Activated naive CD8-positive, alpha-beta T cell treated with anti-CD3 and anti-CD28 coated beads for 36 hours (primary cell): ENCODE data around the gene TRAPPC4. TPM values are rescaled to one million over a fixed set of nuclear protein-coding genes. Genes with fewer than 3 reads are reported as not detected.
A peak's percentile ranks its signal among the peaks of the same experiment; 100 is the strongest.
"Not testable (repeated sequence)": the region's sequence is repeated elsewhere in the genome, so short reads cannot be mapped to it uniquely, and the experiment has no call there.

Experiments
- DNase-seq: peaks from one replicate; pipeline ENCODE4 v3.0.0; 2021
- H3K27ac Mint-ChIP-seq: one replicate; pipeline ENCODE4 v1.8.0; 2022; ENCODE audit warnings: mild to moderate bottlenecking, moderate library complexity, mixed read lengths
- H3K27me3 Mint-ChIP-seq: one replicate; pipeline ENCODE4 v1.8.0; 2022; ENCODE audit warnings: mild to moderate bottlenecking, mixed read lengths
- H3K36me3 Mint-ChIP-seq: one replicate; pipeline ENCODE4 v1.8.0; 2021; ENCODE audit warnings: mild to moderate bottlenecking, mixed read lengths
- H3K4me1 Mint-ChIP-seq: one replicate; pipeline ENCODE4 v1.8.0; 2021; ENCODE audit warnings: mixed read lengths
- H3K4me3 Mint-ChIP-seq: one replicate; pipeline ENCODE4 v1.8.0; 2022; ENCODE audit warnings: mild to moderate bottlenecking, moderate library complexity, mixed read lengths
- H3K9me3 Mint-ChIP-seq: one replicate; pipeline ENCODE4 v1.8.0; 2022; ENCODE audit warnings: mixed read lengths
- total RNA-seq, 2 experiments: library from RNA; stranded (reverse); gene quantifications; one replicate each; pipeline ENCODE4 v1.2.3, GENCODE V29; 2021

TRAPPC4 gene
- total RNA-seq, 2 experiments from 2014 or later: 114 to 127 TPM

DNA sequence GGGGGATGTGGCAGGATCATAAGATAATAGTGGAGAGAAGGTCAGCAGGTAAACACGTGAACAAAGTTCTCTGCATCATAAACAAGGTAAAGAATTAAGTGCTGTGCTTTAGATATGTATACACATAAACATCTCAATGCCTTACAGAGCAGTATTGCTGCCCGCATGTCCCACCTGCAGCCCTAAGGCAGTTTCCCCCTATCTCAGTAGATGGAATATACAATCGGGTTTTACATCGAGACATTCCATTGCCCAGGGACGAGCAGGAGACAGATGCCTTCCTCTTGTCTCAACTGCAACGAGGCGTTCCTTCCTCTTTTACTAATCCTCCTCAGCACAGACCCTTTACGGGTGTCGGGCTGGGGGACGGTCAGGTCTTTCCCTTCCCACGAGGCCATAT lies 20.9 kb downstream of the TRAPPC4 start:
- H3K36me3 Mint-ChIP-seq: not testable (repeated sequence)

DNA sequence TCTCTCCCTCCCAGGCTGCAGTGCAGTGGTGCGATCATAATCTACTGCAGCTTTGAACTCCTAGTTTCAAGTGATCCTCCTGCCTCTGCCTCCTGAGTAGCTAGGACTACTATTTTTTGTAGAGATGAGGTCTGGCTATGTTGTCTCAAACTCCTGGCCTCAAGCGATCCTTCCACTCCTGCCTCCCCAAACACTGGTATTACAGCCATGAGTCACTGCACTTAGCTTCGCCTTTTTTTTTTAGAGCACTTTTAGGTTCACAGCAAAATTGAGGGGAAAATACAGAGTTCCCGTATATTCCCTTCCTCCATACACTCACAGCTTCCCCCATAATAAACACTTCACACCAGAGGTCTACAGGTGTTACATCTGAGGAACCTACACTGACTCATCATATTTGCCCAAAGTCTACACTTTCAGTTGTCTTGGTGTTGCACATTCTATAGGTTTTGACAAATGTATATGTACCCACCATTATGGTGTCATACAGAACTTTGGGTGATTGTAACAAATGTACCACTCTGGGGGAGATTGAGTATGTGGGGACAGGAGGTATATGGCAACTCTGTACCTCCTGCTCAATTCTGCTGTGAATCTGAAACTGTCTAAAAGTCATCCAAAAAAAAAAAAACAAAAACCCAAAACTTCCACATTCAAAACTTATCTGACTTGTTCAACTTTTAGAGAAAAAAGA lies 23.4 kb downstream of the TRAPPC4 start:
- Mint-ChIP-seq H3K27ac (no peak overlapping the region), H3K36me3 (no peaks in the 10 kb centered on the region), H3K4me3 (no peak overlapping the region), H3K9me3 (no peaks in the 10 kb centered on the region), H3K4me1 (peaks cover 7% of the 10 kb centered on the region), H3K27me3 (no peaks in the 10 kb centered on the region)
- no peak for DNase-seq

More for the DNA sequence above, 20.9 kb downstream of the TRAPPC4 start:
- not testable (repeated sequence) for H3K27me3 Mint-ChIP-seq, H3K9me3 Mint-ChIP-seq, H3K4me1 Mint-ChIP-seq, DNase-seq, H3K27ac Mint-ChIP-seq, H3K4me3 Mint-ChIP-seq

DNA sequence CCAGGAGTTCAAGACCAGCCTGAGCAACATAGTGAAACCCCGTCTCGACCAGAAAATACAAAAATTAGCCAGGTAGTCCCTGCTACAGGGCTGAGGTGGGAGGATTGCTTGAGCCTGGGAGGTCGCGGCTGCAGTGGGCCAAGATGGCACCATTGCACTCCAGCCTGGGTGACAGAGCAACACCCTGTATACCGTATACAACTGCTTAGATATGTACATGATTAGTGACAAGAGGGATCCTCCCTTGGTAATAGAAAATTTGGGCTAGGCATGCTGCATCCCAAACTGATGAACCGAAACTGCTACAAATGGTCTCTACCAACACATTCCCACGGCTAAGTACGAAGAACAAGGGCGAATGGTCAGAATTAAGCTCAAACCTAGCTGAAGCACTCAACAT lies 24.4 kb downstream of the TRAPPC4 start:
- Mint-ChIP-seq H3K4me1 (peaks cover 7% of the 10 kb centered on the region), H3K27me3 (no peaks in the 10 kb centered on the region), H3K4me3 (no peak overlapping the region)

DNA sequence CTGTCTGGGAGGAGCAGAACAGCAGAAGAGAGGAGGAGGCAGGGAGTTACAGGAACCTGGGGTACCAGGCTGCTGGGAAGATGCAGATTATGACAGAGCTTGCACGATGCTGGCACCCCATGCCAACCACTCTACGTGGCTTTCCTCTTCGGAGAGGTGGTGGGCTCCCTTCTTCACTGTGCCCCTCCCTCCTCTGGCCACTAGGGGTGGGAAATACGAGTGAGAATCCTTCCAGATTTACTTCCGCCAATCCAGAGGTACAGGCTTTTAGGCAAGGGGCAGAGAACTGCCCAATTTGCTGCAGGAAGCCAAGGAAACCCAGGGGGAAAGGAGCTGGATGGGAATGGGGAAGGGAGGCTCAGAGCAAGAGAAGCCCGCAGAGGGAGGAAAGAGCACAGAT lies 26.1 kb downstream of the TRAPPC4 start:
- Mint-ChIP-seq H3K9me3 (no peaks in the 10 kb centered on the region), H3K36me3 (peaks cover 16% of the 10 kb centered on the region), H3K27me3 (no peaks in the 10 kb centered on the region), H3K4me1 (peaks cover 7% of the 10 kb centered on the region), H3K4me3 (no peak overlapping the region), H3K27ac (no peak overlapping the region)
- DNase-seq: no peak

More for the DNA sequence above, 24.4 kb downstream of the TRAPPC4 start:
- Mint-ChIP-seq H3K9me3 (no peaks in the 10 kb centered on the region), H3K36me3 (peaks cover 5% of the 10 kb centered on the region), H3K27ac (no peak overlapping the region)
- no peak for DNase-seq

DNA sequence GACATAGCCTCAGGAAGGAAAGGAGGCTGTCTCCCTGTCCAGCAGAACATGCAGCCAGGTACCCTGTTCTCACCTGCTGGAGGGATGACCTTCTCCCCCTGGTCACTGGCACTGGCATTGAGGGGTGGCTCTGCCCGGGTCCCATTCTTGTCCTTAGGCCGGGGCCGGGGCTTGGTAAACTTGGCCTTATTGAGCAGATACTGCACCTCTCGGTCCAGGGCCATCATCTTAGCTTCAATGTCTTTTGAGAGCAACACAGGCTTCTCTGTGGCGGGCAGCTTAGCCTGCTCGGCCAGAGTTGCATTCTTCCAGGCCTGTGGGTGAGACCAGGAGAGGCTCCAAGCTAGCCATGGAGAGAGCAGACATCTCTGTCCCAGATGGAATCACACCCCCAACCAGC lies 27.9 kb downstream of the TRAPPC4 start:
- no peak overlapping the region for H3K4me3 Mint-ChIP-seq
- H3K27ac Mint-ChIP-seq: no peak overlapping the region
- H3K27me3 Mint-ChIP-seq: no peaks in the 10 kb centered on the region
- peaks cover 8% of the 10 kb centered on the region for H3K4me1 Mint-ChIP-seq
- peaks cover 24% of the 10 kb centered on the region for H3K36me3 Mint-ChIP-seq
- no peak for DNase-seq
- no peaks in the 10 kb centered on the region for H3K9me3 Mint-ChIP-seq

DNA sequence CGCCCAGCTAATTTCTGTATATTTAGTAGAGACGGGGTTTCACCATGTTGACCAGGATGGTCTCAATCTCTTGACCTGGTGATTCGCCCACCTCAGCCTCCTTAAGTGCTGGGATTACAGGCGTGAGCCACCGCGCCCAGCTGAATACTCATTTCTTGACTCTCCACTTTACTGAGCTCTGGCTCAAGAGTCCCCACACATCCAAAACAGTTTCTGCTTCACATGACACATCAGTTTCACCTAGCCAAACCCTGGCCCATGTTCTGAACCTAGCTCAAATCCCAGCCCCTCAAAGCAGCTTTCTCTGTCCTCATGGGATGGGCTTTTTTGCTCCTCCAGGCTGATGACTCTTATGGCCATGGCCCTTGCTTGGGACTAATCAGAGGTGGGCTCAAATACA lies 28.6 kb downstream of the TRAPPC4 start:
- Mint-ChIP-seq H3K9me3 (no peaks in the 10 kb centered on the region), H3K4me1 (peaks cover 10% of the 10 kb centered on the region), H3K27ac (no peak overlapping the region), H3K4me3 (no peak overlapping the region), H3K27me3 (no peaks in the 10 kb centered on the region), H3K36me3 (peaks cover 25% of the 10 kb centered on the region)
- no peak for DNase-seq

DNA sequence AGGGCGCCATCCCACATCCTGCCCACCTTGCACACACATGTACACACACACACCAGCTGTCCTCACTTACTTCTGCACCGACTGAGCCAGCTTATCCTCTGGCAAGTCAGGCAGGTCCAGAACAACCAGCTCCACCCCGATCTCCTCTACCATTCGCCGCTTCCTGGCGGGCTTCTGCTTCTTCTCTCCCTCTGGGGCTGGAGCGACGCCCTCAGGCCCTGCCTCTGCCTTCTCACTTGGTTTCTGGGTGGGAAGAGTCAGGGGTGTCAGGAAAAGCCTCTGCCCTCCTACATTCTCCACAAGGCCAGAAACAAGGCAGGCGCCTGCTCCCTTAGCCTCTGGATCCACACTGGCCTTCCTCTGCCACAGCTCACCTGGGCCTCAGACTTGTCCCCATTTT lies 30.1 kb downstream of the TRAPPC4 start:
- no peak overlapping the region for H3K4me3 Mint-ChIP-seq
- no peak overlapping the region for H3K27ac Mint-ChIP-seq
- DNase-seq: no peak
- H3K27me3 Mint-ChIP-seq: no peaks in the 10 kb centered on the region
- peaks cover 33% of the 10 kb centered on the region for H3K36me3 Mint-ChIP-seq
- no peaks in the 10 kb centered on the region for H3K9me3 Mint-ChIP-seq
- peaks cover 16% of the 10 kb centered on the region for H3K4me1 Mint-ChIP-seq

DNA sequence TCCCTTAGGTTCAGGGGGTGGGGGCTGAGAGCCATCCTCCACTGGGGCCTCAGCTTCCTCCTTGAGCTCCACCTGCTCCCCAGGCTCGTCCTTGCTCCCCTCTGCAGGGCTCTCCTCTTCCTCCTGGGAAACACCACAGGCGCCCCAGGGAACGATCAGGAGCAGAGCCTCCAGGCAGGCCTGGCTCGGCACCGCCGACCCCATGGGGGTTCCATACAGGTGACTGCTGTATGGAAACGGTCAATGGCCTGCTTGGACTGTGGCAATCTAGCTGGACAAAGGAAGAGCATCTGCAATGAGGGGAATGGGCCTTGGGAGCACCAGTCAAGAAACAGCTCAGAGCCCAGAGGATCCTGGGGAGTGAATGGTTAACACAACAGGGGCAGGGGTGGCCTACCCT lies 30.5 kb downstream of the TRAPPC4 start:
- peaks cover 36% of the 10 kb centered on the region for H3K36me3 Mint-ChIP-seq
- H3K9me3 Mint-ChIP-seq: no peaks in the 10 kb centered on the region
- no peak overlapping the region for H3K27ac Mint-ChIP-seq
- H3K27me3 Mint-ChIP-seq: no peaks in the 10 kb centered on the region
- peaks cover 16% of the 10 kb centered on the region for H3K4me1 Mint-ChIP-seq
- DNase-seq: no peak
- H3K4me3 Mint-ChIP-seq: no peak overlapping the region

DNA sequence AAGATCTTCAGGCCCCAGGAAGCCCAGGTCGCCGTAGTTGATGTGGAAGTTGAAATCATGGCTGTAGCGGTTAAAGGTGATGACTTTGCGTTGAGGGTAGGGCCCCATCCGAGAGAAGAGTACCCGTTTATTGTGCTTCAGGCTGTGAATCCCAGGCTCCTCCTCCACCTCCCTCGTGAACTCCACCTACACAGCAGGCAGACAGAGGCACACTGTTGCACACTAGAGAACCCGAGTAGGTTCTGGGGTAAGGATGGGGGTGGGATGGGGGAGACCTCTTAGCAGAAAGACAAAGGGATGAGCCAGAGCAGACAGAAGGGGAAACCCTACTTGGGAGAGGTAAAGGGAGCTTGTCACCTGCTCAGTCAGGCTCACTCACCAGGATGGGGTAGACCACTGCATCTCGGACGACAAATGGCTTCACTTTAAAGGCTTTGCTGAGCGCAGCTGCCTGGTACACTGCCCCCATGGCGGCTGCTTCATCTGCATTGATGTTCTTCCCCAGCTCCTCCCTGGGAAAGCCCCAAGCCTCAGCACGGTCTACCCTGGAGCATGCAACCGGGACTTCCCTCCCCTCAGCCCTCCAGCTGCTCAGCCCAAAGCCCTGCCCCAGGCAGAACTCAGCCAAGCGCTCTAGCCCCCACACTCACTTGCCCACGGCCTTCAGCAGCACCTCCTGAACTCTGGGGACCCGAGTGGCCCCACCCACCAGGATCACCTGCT lies 33.0 kb downstream of the TRAPPC4 start:
- Mint-ChIP-seq H3K36me3 (peaks cover 49% of the 10 kb centered on the region), H3K27ac (peak overlapping the region; percentile 13)

DNA sequence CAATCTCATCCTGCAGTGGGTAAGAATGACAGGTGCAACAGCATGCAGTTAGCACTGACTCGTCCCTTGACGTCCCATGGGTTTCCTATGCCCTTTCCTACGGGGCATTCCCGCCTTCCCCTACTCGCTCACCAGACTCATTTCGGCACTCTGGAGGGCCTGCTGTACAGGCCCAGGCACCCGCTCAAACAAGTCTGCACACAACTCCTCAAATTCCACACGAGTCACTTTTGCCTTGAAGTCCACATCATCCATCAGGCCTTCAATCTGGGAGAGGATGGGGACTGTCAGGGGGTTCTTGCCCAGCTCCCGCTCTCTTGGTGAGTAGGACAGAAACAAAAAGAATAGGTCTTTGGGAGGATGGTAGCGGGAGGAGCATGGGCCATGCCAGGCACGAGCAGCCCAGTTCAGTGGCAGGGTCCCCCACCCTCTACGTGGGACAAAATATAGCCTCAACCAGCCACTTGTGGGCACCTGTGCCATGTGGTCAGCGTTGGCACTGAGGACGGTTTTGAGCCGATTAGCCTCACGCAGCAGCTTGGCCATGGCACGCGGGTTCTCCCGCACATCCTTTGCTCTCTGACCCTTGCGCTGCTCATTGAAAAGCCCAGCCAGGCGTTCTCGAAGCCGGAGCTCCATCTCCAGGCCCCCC lies 33.7 kb downstream of the TRAPPC4 start:
- Mint-ChIP-seq H3K4me3 (no peak overlapping the region), H3K4me1 (peaks cover 29% of the 10 kb centered on the region), H3K36me3 (peaks cover 49% of the 10 kb centered on the region), H3K27me3 (no peaks in the 10 kb centered on the region), H3K9me3 (no peaks in the 10 kb centered on the region), H3K27ac (no peak overlapping the region)
- DNase-seq: no peak

More for the DNA sequence above, 33.0 kb downstream of the TRAPPC4 start:
- H3K27me3 Mint-ChIP-seq: no peaks in the 10 kb centered on the region
- no peak overlapping the region for H3K4me3 Mint-ChIP-seq
- DNase-seq: peak; percentile 28
- H3K9me3 Mint-ChIP-seq: no peaks in the 10 kb centered on the region
- H3K4me1 Mint-ChIP-seq: peaks cover 29% of the 10 kb centered on the region

DNA sequence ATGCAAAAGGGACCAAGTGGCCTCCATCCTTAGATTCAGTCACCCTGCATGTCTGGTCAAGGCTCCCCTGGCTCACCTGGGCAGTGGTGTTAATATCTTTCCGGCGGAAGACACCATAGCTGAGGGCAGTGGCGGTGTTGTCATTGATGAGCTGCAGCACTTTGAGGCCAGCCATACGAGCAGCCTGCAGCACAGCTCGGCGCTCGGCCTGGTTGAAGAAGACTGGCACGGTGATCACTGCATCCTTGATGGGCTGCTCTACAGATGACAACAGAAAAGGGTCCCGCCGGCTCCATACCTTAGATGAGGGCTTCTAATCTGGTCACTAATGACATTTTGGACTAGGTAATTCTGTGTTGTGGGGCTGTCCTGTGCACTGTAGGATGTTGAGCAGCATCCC lies 35.9 kb downstream of the TRAPPC4 start:
- Mint-ChIP-seq H3K4me3 (no peak overlapping the region), H3K9me3 (no peaks in the 10 kb centered on the region), H3K27me3 (no peaks in the 10 kb centered on the region), H3K4me1 (peaks cover 39% of the 10 kb centered on the region), H3K36me3 (peaks cover 38% of the 10 kb centered on the region), H3K27ac (no peak overlapping the region)
- DNase-seq: no peak

DNA sequence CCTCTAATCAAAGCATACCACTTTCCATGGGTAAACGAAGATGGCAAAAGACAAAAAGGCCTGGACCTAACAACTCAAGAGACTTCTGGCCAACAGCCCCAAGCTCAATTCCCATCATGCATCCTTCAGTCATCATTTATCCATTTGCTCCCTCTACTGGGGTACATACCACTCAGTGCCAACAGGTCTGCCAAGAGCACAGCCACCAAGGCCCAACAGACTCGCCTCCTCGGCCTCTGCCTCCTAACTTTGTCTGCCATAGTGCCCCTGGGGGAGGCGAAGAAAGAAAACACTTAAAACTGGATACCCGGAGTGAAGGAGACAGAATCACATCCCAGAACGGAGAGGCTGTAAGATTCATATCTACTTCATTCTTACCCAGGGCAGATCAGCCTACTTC lies 37.3 kb downstream of the TRAPPC4 start:
- Mint-ChIP-seq H3K27me3 (no peaks in the 10 kb centered on the region), H3K9me3 (no peaks in the 10 kb centered on the region), H3K36me3 (peaks cover 36% of the 10 kb centered on the region), H3K4me1 (peaks cover 39% of the 10 kb centered on the region), H3K27ac (peak overlapping the region; percentile 97), H3K4me3 (peak overlapping the region; percentile 97)
- DNase-seq: no peak

DNA sequence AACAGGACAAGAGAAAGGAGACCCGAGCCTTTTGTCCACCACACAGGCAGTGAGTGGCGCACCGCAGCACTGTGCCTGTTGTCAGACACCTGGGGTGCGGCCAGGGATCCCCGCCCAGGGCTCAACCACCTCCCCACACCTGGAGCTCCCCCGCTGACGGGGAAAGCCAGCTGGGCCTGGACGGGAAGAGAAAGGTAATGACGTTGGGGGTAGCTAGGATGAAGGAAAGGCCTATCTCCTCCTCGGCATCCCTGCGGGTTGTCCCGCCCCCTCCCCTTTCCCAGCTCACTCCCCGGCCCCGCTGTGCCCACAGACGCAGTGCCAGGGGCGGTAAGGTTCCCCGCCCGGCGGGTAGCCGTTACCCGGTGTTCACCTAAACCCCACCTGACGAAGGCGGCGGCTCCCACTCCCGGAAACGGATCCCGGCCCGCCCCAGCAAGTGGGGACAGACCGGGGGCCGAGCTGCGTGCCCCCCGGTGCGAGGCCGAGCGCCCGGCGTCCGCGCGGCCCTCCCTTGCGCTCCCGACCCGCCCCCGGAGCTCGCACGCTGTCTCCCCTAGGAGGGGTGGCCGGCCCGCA lies 37.9 kb downstream of the TRAPPC4 start:
- Mint-ChIP-seq H3K9me3 (no peaks in the 10 kb centered on the region), H3K27ac (peak overlapping the region; percentile 97), H3K4me1 (peaks cover 38% of the 10 kb centered on the region), H3K36me3 (peaks cover 31% of the 10 kb centered on the region), H3K27me3 (no peaks in the 10 kb centered on the region), H3K4me3 (peak overlapping the region; percentile 97)
- DNase-seq: peak; percentile 45

DNA sequence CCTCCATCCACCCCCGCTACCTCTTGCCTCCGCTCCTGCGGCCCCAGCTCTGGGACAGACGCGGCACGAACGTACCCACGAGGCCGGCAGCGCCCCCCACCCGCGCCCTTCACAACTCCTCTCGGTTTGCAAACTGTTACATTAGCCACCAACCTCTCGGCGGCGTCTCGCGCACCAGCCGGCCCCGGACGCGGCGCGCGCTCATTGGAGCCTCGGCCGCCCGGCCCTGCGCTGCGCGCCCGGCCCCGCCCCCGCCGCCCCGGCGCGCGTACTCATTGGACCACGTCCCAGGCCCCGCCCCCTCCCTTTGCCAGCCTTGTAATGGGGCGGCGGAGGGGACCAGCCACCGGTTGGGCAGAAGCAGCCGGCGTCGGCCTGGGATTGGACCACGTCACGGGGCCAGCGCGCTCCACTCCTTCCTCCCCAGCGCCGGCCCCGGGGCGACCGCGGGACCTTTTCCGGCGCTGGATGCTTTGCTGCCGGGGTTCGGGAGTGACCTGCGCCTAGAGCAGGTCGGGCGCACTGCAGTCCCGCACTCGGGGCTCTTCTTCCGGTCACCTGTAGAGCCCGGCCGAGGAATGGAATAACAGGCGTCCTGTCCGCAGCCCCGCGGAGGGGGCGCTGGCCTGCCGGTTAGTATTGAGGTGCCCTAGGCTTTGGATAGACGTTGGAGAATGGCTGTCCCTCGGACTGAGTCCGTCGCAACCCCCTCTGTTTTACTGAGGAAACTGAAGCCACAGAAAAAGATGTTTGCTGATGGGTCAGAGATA lies 38.6 kb downstream of the TRAPPC4 start, which contains the start of gene HYOU1:
TSS of gene HYOU1 (minus strand) at position 206 of the 770 bp plus-strand sequence. CDS start 1,045 bp downstream, outside the sequence.
- Mint-ChIP-seq H3K27ac (peak within 1 kb of the TSS; percentile 97), H3K4me3 (peak within 1 kb of the TSS; percentile 97), H3K9me3 (no peaks in the 10 kb centered on the region), H3K4me1 (peaks cover 31% of the 10 kb centered on the region), H3K36me3 (peaks cover 30% of the 10 kb centered on the region), H3K27me3 (no peaks in the 10 kb centered on the region)
- peak; percentile 100 for DNase-seq
